K562 (cell line): Measurements from ENCODE around the gene IKZF3. TPM values are rescaled to one million over a fixed set of nuclear protein-coding genes. Genes with fewer than 3 reads are reported as not detected.
A peak's percentile ranks its signal among the peaks of the same experiment; 100 is the strongest.

ENCODE experiments used
- ATAC-seq: fragments of 200-7000 bp; cut with Tn5 transposase; 3 replicates; pipeline ENCODE4 v1.9.1; 2020; ENCODE audit warnings: moderate library complexity
- BruUV-seq: library from RNA; stranded (reverse); fragments of 400-500 nt; replicated peaks from 2 replicates; lab custom pipeline; 2021; lab: Mats Ljungman, UMichigan
- CTCF ChIA-PET: fragments of 300-600 bp; formaldehyde crosslinking; extraction: SDS; loops from one replicate; lab custom pipeline; 2021; ENCODE audit warnings: low intra/inter-chr PET ratio; lab: Yijun Ruan, JAX
- POLR2A ChIA-PET: fragments of 300-600, 350-650 bp; sonication (Branson Sonifier 250); formaldehyde crosslinking; extraction: SDS; loops from one replicate; lab custom pipeline; 2021; ENCODE audit warnings: antibody characterized with exemption, inconsistent platforms; lab: Yijun Ruan, JAX
- DNase-seq, 4 experiments: peaks; one replicate each; pipeline versions ENCODE4 v3.0.0 to v3.0.0-alpha.2; 2011 to 2018; ENCODE audit warnings: low spot score in 3 of 4, mixed read lengths in 3 of 4; ENCODE audit errors: extremely low read depth in 1 of 4
- FAIRE-seq: peaks from 2 replicates; lab custom pipeline; 2011; peaks lifted over from hg19 to GRCh38; lab: Jason Lieb, UNC
- H2AFZ ChIP-seq: 2 replicates; pipeline ENCODE4 v1.6.0; 2011; ENCODE audit warnings: low read depth, low read length, control low read depth, inconsistent platforms
- H3K27ac ChIP-seq: fragments of 200-600 bp; 3 replicates; pipeline ENCODE4 v1.8.0; 2011; ENCODE audit warnings: low read depth, mild to moderate bottlenecking, control low read depth, inconsistent platforms, low read length, moderate library complexity, mixed read lengths; ENCODE audit errors: extremely low read depth
- H3K27me3 ChIP-seq, 2 experiments: fragments of 300-600 bp in 1 of 2; 2 replicates in 1 of 2; 3 replicates in 1 of 2; pipeline versions ENCODE4 v1.6.0 to v1.8.0; 2011; ENCODE audit warnings: inconsistent platforms in 2 of 2, low read length in 2 of 2, mild to moderate bottlenecking in 1 of 2, mixed read lengths in 1 of 2, moderate library complexity in 1 of 2; ENCODE audit not compliant: control insufficient read depth in 2 of 2, insufficient read depth in 2 of 2
- H3K36me3 ChIP-seq: fragments of 300-600 bp; 3 replicates; pipeline ENCODE4 v1.8.0; 2011; ENCODE audit warnings: mild to moderate bottlenecking, low read length, inconsistent platforms; ENCODE audit not compliant: control insufficient read depth, insufficient read depth
- H3K4me1 ChIP-seq, 2 experiments: fragments of 200-600 bp in 1 of 2; replicated peaks in 1 of 2; 2 replicates in 1 of 2; 3 replicates in 1 of 2; pipeline versions ENCODE4 v1.5.1 to v1.8.0; 2011; ENCODE audit warnings: inconsistent platforms in 2 of 2, low read length in 2 of 2, mild to moderate bottlenecking in 1 of 2, mixed read lengths in 1 of 2, moderate library complexity in 1 of 2; ENCODE audit not compliant: control insufficient read depth in 2 of 2, insufficient read depth in 2 of 2
- H3K4me2 ChIP-seq: 2 replicates; pipeline ENCODE4 v1.6.1; 2011; ENCODE audit warnings: low read length, control low read depth, inconsistent platforms, mixed read lengths; ENCODE audit not compliant: insufficient read depth
- H3K4me3 ChIP-seq: fragments of 200-600 bp; sonication (generic), shearing (Covaris generic); 2 replicates; pipeline ENCODE4 v1.5.1; 2016; ENCODE audit warnings: control low read depth, inconsistent platforms
- H3K79me2 ChIP-seq: fragments of 200-600 bp; 3 replicates; pipeline ENCODE4 v1.8.0; 2011; ENCODE audit warnings: low read length, inconsistent platforms; ENCODE audit not compliant: control insufficient read depth, insufficient read depth
- H3K9ac ChIP-seq, 2 experiments: 2 replicates each; pipeline versions ENCODE4 v1.6.0 to v1.6.1; 2011; ENCODE audit warnings: low read depth in 2 of 2, low read length in 2 of 2, control low read depth in 1 of 2, inconsistent platforms in 1 of 2, mild to moderate bottlenecking in 1 of 2, mixed read lengths in 1 of 2; ENCODE audit not compliant: insufficient read depth in 1 of 2
- H3K9me1 ChIP-seq: one replicate; pipeline ENCODE4 v1.6.0; 2011; ENCODE audit warnings: inconsistent platforms, mild to moderate bottlenecking, low read length, moderate library complexity; ENCODE audit not compliant: control insufficient read depth, insufficient read depth
- H3K9me3 ChIP-seq: replicated peaks from 2 replicates; pipeline ENCODE4 v1.5.1; 2011; ENCODE audit warnings: low read depth, low read length, inconsistent platforms; ENCODE audit not compliant: control insufficient read depth, insufficient read depth
- H4K20me1 ChIP-seq: replicated peaks from 2 replicates; pipeline ENCODE4 v1.6.1; 2011; ENCODE audit warnings: low read length, inconsistent platforms, mixed read lengths; ENCODE audit not compliant: control insufficient read depth, insufficient read depth
- HDAC1 ChIP-seq, 2 experiments: fragments of 450-650 bp; IDR thresholded peaks; 2 replicates each; pipeline ENCODE4 v1.6.1; 2016 to 2017; ENCODE audit warnings: inconsistent platforms in 1 of 2, mild to moderate bottlenecking in 1 of 2, moderate library complexity in 1 of 2
- ZNF224 ChIP-seq: sonication (generic); formaldehyde crosslinking; IDR thresholded peaks from 2 replicates; pipeline ENCODE4 v1.8.0; 2022; ENCODE audit warnings: mild to moderate bottlenecking, missing genetic modification reagents
- WGBS: fragments of 100-300 bp; shearing (Covaris generic); methylation state at CpG from one replicate; pipeline ENCODE4 v1.1.6; 2016; ENCODE audit warnings: low coverage, mixed read lengths; ENCODE audit not compliant: insufficient coverage; ENCODE audit errors: missing lambda C conversion rate; 5-methylcytosine and 5-hydroxymethylcytosine counted together
- in situ Hi-C: fragments of 300-500 bp; cut with MboI; formaldehyde crosslinking; loops from 4 replicates; pipeline ENCODE4 v1.15.0; 2018; ENCODE audit warnings: inconsistent platforms, mixed read lengths
- intact Hi-C: fragments of 100-400 bp; cut with micrococcal nuclease; formaldehyde crosslinking; loops from 2 replicates; pipeline ENCODE4 v1.14.2; 2022
- polyA plus RNA-seq, 8 experiments: library from polyadenylated mRNA; depleted of rRNA in 4 of 8; stranded (reverse) in 5 of 8; unstranded in 3 of 8; fragments of >200 nt; fragmentation: Nextera tagmentation in 2 of 8; fragmentation: Illumina TruSeq in 1 of 8; extraction: Ambion mirVana in 2 of 8; extraction: Trizol in 1 of 8; gene quantifications; 2 replicates each; pipeline versions ENCODE4 v1.2.1 to v1.2.3, GENCODE V29; 2011 to 2014; ENCODE audit warnings: inconsistent platforms in 1 of 8, missing spikeins in 1 of 8
- total RNA-seq, 7 experiments: library from RNA; depleted of rRNA in 6 of 7; stranded (reverse); fragments of >200 nt in 6 of 7; fragmentation: Illumina TruSeq in 2 of 7; extraction: Trizol in 2 of 7; gene quantifications; 2 replicates each; pipeline versions ENCODE4 v1.2.1 to v1.2.3, GENCODE V29; 2011 to 2021; ENCODE audit warnings: low replicate concordance in 1 of 7
- TF ChIP-seq, protein P1 (sequence below), 2 experiments: fragments of 450-650 bp in 1 of 2; sonication (generic) in 1 of 2; formaldehyde crosslinking in 1 of 2; IDR thresholded peaks; 2 replicates each; pipeline versions ENCODE4 v1.7.1 to v1.9.0; 2016 to 2022; ENCODE audit warnings: inconsistent platforms in 1 of 2, mild to moderate bottlenecking in 1 of 2, missing genetic modification reagents in 1 of 2
- TF ChIP-seq, protein P2 (sequence below): sonication (generic); formaldehyde crosslinking; IDR thresholded peaks from 2 replicates; pipeline ENCODE4 v1.8.1; 2023; ENCODE audit warnings: mild to moderate bottlenecking, missing genetic modification reagents
- TF ChIP-seq, protein P3 (sequence below): fragments of 250-450 bp; sonication (Bioruptor Pico); IDR thresholded peaks from 2 replicates; pipeline ENCODE4 v1.5.1; 2021; ENCODE audit warnings: mild to moderate bottlenecking

The IKZF3 gene
- total and polyA plus RNA-seq, 9 of the 15 experiments (the other 6 are each of a cell fraction or from before 2014, with no cell fraction given): 0.06 to 1.6 (median 0.62) TPM

DNA sequence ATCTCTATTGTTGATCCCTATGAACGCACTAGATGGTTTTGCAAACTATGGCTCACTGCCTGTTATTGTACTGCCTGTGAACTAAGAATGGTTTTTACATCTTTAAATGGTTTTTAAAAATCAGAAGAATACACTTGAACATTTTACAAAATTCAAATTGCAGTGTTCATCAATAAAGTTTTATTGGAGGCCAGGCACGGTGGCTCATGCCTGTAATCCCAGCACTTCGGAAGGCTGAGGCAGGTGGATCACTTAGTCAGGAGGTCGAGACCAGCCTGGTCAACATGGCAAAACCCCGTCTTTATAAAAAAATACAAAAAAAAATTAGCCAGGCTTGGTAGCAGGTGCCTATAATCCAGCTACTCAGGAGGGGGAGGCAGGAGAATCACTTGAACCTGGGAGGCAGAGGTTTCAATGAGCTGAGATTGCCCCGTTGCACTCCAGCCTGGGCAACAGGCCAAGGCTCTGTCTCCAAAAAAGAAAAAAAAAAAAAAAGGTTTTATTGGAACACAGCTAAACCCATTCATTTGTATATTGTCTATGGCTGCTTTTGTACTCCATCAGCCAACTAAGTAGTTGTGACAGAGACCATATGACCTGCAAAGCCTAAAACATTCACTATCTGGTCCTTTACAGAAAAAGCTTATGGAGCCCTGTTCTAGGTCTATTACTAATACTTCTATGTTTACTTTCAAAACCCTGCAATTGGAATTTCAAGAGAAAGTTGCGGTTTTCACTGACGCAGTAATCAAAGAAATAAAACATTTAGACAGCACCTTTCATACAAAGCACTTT, 18.9 kb downstream of the IKZF3 start:
- intact Hi-C loops (no loop called here), in situ Hi-C loops (no loop called here)
- Histone ChIP-seq H2AFZ (no peak overlapping the region), H3K9me3 (no peaks in the 10 kb centered on the region), H4K20me1 (no peaks in the 10 kb centered on the region), H3K36me3 (no peaks in the 10 kb centered on the region), H3K27ac (no peak overlapping the region), H3K4me2 (no peak overlapping the region), H3K27me3 (peaks cover 8 to 17% of the 10 kb centered on the region in 2 experiments; a peak in 3 of 5 replicates), H3K79me2 (no peaks in the 10 kb centered on the region), H3K4me1 (no peaks in the 10 kb centered on the region), H3K9ac (no peak overlapping the region), H3K9me1 (no peaks in the 10 kb centered on the region), H3K4me3 (no peak overlapping the region)
- FAIRE-seq: no peak
- BruUV-seq: no TSS peak
- WGBS: 8% methylated on average over 8 of the region's 8 CpGs
- POLR2A ChIA-PET: interaction anchor here (0.5 kb wide), 2 partner anchors 18 to 23 kb away, joined by 3 read pairs; no protein-coding TSS in a partner anchor
- CTCF ChIA-PET: no interaction called here
- TF ChIP-seq, protein P1, sequence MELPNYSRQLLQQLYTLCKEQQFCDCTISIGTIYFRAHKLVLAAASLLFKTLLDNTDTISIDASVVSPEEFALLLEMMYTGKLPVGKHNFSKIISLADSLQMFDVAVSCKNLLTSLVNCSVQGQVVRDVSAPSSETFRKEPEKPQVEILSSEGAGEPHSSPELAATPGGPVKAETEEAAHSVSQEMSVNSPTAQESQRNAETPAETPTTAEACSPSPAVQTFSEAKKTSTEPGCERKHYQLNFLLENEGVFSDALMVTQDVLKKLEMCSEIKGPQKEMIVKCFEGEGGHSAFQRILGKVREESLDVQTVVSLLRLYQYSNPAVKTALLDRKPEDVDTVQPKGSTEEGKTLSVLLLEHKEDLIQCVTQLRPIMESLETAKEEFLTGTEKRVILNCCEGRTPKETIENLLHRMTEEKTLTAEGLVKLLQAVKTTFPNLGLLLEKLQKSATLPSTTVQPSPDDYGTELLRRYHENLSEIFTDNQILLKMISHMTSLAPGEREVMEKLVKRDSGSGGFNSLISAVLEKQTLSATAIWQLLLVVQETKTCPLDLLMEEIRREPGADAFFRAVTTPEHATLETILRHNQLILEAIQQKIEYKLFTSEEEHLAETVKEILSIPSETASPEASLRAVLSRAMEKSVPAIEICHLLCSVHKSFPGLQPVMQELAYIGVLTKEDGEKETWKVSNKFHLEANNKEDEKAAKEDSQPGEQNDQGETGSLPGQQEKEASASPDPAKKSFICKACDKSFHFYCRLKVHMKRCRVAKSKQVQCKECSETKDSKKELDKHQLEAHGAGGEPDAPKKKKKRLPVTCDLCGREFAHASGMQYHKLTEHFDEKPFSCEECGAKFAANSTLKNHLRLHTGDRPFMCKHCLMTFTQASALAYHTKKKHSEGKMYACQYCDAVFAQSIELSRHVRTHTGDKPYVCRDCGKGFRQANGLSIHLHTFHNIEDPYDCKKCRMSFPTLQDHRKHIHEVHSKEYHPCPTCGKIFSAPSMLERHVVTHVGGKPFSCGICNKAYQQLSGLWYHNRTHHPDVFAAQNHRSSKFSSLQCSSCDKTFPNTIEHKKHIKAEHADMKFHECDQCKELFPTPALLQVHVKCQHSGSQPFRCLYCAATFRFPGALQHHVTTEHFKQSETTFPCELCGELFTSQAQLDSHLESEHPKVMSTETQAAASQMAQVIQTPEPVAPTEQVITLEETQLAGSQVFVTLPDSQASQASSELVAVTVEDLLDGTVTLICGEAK (IDR thresholded peaks at IDR 0.05): peak; percentile 81
- TF ChIP-seq, protein P1 (CRISPR knock-in tag; IDR thresholded peaks at IDR 0.05): no peak
- TF ChIP-seq, protein P2, sequence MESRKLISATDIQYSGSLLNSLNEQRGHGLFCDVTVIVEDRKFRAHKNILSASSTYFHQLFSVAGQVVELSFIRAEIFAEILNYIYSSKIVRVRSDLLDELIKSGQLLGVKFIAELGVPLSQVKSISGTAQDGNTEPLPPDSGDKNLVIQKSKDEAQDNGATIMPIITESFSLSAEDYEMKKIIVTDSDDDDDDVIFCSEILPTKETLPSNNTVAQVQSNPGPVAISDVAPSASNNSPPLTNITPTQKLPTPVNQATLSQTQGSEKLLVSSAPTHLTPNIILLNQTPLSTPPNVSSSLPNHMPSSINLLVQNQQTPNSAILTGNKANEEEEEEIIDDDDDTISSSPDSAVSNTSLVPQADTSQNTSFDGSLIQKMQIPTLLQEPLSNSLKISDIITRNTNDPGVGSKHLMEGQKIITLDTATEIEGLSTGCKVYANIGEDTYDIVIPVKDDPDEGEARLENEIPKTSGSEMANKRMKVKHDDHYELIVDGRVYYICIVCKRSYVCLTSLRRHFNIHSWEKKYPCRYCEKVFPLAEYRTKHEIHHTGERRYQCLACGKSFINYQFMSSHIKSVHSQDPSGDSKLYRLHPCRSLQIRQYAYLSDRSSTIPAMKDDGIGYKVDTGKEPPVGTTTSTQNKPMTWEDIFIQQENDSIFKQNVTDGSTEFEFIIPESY: no peak
- TF ChIP-seq, protein P3, sequence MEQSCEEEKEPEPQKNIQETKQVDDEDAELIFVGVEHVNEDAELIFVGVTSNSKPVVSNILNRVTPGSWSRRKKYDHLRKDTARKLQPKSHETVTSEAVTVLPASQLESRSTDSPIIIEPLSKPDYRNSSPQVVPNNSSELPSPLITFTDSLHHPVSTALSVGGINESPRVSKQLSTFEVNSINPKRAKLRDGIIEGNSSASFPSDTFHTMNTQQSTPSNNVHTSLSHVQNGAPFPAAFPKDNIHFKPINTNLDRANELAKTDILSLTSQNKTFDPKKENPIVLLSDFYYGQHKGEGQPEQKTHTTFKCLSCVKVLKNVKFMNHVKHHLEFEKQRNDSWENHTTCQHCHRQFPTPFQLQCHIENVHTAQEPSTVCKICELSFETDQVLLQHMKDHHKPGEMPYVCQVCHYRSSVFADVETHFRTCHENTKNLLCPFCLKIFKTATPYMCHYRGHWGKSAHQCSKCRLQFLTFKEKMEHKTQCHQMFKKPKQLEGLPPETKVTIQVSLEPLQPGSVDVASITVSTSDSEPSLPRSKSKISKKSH: no peak
- TF ChIP-seq ZNF224 (no peak), HDAC1 (IDR thresholded peaks at IDR 0.05) (no peak)
- DNase-seq: no peak
- ATAC-seq: no peak
